Measurements from ENCODE around the gene EML4.

DNA sequence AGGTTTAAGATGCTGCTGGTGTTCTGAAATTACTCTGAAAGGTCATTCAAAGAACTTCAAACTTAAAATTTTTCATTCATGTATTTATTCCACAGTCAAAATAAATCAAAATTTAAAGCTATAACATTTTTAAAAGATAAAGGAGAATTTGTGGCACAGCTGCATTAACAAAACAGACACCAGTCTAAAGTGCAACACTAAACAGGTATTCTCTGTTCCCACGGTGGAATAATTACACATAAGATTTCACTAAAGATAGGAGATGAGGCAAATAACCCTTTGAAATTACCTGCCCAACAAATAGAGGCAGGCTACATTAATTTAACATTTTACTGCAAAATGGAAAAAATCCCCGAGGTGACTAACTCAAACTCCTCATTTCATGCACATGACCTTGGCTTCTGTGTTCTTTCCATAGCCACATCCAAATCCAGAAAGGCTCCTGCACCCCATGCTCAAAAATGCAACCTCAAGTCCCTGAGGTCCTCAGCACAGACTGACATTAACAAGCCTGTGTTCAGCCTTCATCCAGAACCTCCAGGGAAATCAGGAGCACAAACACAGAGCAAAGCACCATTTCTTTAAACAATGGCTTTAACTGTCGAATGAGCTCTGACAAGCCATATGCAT is 181.4 kb downstream of the EML4 start:
- no peak for TF ChIP-seq EZH2phosphoT487 (IDR thresholded peaks at IDR 0.05; ENCODE audit: low read length)
- TF ChIP-seq, protein P1, sequence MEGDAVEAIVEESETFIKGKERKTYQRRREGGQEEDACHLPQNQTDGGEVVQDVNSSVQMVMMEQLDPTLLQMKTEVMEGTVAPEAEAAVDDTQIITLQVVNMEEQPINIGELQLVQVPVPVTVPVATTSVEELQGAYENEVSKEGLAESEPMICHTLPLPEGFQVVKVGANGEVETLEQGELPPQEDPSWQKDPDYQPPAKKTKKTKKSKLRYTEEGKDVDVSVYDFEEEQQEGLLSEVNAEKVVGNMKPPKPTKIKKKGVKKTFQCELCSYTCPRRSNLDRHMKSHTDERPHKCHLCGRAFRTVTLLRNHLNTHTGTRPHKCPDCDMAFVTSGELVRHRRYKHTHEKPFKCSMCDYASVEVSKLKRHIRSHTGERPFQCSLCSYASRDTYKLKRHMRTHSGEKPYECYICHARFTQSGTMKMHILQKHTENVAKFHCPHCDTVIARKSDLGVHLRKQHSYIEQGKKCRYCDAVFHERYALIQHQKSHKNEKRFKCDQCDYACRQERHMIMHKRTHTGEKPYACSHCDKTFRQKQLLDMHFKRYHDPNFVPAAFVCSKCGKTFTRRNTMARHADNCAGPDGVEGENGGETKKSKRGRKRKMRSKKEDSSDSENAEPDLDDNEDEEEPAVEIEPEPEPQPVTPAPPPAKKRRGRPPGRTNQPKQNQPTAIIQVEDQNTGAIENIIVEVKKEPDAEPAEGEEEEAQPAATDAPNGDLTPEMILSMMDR (IDR thresholded peaks at IDR 0.05; ENCODE audit: low read length), result no peak
- no peak for TF ChIP-seq EZH2 (optimal IDR thresholded peaks at IDR 0.05; ENCODE audit: low read depth, low read length)

Measured in MM.1S (cell line).